Stimulated activated CD8-positive, alpha-beta memory T cell treated with anti-CD3 and anti-CD28 coated beads, Interleukin-4, amount 100 ng/mL, for 24 hours (primary cell): Measurements from ENCODE around the gene RCVRN.

Experiments
- DNase-seq: peaks from one replicate; pipeline ENCODE4 v3.0.0-alpha.2; 2020; ENCODE audit warnings: low read depth

Gene RCVRN

DNA sequence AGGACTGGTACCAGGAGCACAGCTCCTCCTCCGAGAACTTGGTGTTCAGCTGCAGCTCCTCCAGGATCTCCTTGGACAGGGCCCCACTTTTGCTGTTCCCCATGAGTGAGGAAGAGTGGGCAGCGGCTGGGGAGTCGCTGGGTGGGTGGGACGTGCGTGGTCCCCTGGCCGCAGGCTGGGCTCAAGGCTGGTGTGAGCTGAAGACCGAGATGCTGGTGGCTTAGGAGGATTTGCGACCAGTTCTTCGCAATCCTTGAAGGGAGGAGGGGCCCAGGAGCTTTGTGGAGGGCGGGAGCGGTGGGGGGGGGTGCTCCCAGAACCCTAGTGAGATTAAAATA is at the start of gene RCVRN:
RCVRN (minus strand) TSS at position 194 of the 338 bp plus-strand sequence; CDS start at position 103, 91 bp downstream.
- no peak for DNase-seq

DNA sequence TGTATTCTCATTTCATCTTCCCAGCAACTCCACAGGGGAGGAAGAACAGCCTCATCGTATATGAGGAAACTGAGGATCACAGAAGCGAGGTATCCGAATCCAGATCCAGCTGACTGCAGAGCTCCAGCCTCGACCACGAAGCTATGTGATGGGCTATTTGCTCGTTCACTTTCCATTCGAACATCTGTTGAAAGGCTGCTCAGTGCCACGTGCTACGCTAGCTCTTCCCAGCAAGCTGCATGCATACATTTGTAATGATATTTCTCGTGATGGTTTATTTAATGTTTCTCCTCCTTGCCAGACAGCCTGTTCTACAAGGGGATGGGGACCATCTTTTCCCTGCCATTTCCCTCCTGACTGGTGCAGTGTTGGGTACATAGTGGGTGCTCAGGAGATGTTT is 48.4 kb upstream of the RCVRN start:
- DNase-seq = no peak

DNA sequence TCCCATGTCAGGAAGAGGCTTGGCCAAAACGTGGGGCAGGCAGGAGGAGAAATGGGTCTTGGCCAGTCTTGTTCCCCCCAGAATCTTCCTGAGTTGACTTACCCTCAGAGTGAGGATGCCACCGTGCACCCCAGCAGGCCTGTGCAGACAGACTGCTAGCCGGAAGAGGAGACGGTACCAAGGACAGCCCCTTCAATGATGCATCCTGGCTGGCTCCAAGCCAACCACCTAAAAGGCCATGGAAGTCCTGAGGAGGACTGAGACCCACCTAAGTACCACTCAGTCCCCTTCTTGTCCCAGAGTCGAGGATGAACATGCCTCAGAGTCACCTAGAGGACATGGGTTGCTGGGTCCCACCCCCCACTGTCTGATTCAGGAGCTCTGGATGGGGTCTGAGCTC is 46.7 kb upstream of the RCVRN start:
- DNase-seq = no peak

DNA sequence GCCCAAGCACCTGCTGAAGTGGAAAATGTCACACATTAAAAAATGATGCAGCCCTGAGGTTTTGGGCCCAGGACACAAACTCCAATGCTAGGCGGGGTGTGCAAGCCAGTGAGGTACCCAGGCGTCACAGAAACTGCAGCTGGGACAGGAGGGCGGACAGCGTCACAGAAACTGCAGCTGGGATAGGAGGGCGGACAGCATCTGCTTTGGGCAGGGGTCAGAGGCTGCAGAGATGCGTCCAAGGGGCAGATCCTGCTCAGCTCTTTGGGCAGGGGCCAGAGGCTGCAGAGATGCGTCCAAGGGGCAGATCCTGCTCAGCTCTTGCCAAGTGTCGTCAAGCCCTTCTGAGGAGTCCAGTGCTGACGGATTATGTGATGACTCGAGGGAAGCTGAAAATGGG is 43.9 kb upstream of the RCVRN start:
- no peak for DNase-seq

DNA sequence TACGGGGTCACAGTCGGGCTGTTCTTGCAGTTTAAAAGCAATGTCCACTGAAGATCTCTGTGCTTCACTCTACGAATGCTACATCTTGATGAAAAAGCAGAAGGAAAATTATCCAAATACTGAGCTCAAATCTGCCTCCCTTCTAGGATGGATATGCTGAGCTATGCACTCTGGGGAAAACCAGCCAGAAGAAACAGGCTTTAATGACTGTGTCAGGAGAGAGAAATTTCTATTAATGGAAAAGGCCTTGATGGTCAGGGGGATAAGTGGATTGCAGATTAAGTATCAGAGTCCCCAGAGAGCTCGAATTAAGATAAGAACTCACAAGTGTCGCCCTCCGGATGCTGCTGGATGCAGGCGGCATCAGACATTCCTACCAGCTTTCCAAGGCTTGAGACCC is 39.6 kb upstream of the RCVRN start:
- DNase-seq = no peak

DNA sequence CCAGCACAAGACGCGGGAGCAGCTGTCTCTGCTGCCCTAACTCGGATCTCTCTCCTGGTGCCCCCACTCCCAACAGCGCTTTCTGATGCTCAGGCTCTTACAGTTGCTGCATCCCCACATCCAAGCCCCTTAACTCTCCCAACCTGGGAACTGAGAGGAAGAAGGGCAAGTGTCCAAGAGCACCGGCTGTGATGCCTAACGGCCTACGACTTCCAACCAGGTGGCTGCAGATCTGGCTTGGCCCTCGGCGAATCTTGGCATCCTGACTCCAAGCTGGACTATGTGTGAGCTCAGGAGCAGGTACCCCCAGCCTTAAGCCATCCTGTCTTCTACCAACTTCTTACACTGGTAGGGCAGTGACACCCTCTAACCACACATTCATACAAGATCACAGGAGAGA is 38.3 kb upstream of the RCVRN start:
- DNase-seq = no peak

DNA sequence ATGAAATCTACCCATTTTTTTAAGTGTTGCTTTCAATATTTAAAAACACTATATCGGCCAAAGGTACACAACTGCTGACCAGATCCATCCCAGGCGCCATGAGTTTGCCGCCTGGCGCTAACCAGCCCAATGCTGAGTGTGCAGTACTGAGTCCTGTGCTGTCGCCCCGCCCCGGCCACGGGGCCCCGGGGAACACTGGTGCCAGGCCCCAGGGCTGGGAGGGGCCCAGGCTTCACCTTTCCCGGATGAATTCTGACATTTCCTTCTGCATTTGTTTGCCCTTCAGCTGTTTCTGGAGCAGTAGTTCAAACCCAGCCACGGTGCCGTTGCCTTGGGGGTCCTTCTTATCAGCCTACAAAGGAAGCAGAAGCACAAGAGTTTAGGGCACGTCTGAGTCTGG is 37.8 kb upstream of the RCVRN start:
- DNase-seq = no peak

DNA sequence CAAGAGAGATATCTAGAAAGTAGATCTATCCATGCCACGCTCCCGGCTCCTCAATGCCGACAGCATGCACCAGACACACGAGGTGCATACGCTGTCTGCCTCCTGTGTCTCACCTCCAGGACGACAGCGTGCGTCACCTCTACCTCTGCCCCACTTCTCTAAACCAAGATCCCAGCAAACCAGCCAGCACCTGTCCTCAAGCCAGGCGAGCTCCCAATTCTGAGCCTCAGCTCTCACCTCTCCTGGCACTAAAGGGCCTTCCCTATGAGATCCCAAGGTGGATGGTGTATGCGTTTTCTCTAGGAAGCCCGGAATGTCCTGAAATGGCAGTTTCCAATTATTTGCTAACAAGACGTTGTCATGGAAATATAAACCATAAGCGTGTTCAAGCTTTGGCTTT is 36.2 kb upstream of the RCVRN start:
- no peak for DNase-seq

DNA sequence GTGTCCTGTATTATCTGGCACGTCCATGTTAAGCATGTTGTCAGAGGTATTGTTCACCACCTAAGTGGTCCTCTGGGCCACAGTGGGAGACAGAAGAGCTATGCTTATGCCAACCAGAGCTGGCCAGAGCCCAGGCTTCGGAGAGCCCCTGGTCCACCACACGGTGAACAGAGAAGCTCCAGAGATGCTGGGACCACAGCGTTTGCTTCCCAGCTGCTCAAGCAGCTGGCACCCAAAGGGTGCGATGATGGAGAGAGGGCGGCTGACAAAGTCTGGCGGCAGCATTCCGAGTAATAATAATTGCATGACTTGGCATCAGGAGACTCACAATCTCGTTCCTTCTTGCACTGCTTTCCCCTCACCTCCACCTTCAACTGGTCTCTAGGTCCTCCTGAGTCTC is 35.8 kb upstream of the RCVRN start:
- DNase-seq = no peak

DNA sequence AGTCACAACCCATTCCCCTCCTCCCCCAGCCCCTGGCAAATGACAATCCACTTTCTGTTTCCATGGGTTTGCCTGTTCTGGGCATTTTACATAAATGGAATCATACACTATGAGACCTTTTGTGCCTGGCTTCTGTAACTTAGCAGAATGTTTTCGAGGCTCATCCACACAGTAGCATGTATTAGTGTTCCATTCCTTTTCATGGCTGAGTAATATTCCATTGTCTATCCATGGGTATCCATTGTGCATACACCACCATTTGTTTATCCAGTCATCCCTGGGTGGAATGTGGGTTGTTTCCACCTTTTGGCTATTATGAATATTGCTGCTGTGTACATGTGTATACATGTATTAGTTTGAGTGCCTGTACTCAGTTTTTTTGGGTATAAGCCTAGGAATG is 33.7 kb upstream of the RCVRN start:
- no peak for DNase-seq

DNA sequence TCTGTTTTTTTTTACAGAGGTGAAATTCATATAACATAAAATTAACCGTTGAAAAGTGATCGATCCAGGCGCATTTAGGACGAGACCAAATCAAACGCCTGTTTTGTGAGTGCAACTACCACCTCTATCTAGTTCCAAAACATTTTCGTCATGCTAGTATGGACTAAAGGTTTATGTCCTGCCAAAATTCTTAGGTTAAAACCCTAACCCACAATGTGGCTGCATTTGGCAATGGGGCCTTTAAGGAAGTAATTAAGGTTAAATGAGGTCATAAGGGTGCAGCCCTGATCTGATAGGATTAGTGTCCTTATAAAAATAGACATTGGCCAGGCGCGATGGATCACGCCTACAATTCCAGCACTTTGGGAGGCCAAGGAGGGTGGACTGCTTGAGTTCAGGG is 32.8 kb upstream of the RCVRN start:
- DNase-seq = no peak

DNA sequence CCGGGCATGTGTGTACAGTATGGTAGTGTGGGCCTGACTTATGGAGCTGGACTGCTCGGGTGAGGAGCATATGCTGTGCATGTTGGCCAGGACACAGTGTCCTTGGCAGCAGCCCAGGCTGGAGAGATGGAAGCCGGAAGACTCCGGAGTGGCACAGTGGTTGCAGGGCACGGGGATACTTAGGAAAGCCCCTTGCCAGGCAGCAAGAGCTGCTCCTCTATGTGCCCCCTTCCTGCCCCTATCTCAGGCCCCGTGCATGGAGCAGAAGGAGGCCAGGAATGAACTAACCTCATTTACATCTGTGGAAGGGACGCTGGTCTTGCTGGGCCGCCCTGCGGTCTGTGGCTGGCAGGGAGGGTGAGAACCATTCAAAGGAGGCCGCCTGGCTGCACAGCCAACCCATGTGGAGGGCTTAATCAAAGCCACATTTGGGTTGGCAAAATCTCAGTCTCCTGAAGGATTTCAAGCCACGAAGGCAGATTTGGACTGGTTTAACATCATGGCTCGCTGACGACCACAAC is 32.2 kb upstream of the RCVRN start:
- DNase-seq = no peak

DNA sequence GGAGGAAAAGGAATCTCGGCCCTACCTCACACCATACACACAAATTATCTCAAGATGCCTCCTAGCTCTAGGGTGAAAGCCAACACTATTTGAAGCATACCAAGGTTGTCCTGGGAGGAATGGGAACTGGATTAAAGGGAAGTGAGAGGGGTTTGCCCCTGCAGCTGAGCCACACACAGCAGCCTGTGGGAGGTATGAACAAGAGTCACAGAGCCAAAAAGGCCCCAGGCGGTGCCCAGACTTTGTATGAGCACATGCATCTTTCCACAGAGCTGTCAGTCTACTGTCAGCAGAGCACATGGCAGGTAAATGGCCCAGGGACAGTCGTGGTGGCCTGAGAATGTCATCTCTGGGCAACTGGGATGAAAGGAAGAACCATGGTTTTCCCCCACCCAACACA is 31.0 kb upstream of the RCVRN start:
- DNase-seq = no peak

DNA sequence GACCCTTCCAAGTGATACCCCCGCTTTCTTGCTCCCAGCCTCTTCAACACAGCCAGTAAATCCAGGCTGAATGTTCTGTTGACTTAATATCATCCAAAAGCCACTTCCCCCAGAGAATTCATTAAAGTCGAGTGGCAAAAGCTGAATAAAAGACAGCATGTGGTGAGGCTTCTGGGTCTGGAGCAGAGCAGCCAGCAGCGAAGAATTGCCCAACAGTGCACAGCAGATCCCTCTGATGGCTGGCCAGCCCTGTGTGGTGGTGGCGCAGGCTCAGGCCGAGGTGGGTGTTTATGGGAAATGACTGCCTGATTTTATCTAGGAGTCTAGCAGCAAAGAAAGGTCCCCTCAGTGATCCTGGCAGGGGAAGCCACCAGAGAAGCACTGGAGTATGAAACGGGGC is 30.3 kb upstream of the RCVRN start:
- no peak for DNase-seq

DNA sequence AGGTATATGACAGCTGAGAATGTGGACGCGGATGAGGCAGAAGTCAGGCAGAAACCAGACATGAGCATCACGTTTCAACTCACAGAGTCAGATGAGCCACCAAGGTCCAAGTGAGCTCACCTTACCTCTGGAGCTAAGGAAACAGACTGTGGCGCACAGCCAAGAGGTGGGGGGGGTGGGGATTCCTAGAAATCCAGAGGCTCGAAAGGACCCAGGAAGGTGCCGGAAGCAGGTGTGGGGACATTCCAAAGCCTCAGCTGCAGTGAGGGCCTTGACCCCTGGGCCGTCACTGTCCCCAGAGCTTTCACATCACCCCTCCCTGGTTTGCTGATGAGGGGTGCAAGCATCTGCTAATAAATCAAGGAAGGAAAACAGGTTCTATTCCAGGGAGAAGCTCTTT is 29.3 kb upstream of the RCVRN start:
- no peak for DNase-seq

DNA sequence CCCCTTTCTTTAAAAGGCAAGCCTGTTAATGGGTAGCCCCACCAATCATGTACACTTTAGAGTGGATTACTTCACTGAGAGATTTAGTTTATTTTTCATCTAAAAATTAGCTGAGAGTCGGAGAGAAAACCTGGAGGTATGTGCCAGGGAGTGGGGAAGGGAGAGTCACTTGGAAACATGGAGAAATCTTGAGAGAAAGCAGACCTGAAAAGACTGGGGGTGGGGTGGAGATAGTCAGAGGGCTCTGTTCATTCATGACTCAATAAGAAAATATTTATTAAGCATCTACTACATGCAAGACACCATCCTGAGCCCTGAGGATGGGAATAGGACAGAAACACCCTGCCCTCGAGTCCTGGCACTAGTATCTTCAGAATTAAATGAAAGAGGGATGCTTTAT is 27.4 kb upstream of the RCVRN start:
- no peak for DNase-seq

DNA sequence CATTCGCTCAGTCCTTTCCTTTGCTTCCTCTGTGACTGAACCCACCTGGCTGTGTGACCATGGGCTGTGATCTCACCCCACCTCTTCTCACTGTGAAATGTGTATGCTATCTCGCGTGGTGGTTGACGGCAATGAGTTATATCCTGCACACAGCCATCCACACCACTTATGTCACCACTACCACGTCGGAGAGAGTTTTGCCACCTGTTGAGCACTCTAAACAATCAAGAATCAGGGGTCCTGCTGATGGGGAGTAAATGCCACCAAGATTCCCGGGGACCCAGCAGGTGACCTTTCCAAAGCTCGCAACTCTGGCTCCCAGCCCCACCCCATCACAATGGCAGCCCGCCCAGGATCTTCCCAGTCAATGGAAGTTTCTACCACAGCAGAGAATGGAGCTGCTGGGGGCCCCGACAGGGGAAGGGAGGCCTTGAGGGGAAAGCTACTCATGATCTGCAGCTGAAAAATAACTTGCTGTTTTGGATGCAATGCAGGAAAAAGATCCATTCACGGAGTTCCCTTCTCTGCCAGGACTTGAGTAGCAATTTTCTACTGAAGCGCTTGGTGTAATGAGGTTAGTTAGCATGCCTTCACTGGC is 26.2 kb upstream of the RCVRN start:
- DNase-seq = no peak

DNA sequence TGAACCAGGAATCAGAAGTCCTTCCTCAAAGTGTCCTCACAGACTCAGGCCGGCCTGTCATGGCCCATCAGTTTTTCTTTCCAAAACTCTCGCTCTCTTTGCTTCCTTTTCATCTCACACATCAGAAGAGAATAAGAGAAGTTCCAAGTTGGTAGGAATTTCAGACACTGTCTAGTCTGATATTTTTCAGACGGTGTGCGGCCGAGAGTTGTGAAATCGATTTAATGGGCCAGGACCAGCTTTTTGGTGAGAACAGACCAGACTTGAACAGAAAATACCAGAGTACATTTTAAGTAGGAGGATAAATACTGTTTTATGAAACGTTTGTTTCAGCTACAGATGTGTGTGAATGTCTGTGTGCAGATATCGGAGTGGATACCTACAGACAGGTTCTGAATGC is 24.8 kb upstream of the RCVRN start:
- DNase-seq = no peak

DNA sequence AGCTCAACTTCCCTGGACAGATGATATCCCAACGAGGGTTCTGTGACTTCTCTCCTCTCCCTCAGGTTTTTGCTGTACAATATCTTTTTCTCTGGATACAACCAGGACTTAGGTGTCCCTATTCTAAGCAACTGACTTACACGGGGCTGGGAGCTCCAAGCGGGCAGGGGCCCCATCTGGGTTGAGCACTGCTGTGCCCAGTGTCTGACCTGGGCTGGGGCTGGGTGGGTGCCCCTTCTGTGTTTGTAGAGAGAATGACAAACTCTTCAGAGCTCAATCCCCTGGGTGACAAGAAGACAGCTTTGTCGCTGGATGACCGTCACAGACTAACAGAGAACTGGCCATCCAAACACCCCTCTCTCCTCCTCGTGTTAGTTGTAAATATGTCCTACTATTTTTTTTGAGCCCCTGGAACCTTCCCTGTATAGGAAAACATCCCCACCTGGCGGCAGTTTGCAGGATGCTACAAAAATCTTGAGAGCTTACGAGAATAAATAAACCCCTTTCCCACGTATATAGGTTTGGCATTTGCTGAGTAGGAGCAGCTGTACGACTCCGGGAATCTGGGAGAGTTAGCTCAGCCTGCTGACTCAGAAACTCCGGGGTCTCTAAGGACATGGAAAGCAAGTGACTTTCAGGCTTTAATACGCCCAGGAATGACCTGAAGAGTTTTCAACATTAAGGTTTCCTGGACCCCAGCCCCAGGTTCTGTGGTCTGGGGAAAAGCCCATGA is 23.7 kb upstream of the RCVRN start:
- DNase-seq = no peak

DNA sequence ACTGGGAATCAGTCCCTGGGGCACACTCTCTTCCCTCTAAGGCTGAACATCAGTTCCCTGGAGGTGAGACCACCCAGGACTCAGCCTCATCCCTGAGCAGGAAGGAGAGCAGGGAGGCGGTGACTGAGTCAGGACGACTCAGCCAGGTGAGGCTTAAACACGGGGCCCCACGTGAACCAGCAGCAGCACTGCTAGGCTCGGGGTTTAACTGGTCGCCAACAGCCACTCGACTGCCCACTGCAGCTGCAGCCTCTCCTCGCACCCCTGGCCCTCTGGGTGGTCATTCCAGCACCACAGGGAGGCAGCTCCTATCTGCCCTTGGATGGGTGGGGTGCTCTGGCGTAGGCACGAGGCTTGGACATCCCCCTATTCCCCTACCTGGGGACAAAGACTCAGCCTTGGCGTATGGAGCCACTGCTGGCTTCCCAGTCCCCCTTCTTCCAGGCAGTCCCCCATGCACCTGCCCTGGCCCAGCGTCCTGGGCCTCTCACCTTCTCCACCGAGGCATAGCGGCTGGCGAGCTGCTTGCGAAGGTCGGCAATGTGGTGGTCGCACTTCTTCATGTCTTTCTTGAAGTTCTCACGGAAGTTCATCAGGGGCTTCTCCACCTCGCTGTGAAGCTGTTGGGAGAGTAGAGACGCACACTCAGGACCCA is 21.2 kb upstream of the RCVRN start:
- no peak for DNase-seq

DNA sequence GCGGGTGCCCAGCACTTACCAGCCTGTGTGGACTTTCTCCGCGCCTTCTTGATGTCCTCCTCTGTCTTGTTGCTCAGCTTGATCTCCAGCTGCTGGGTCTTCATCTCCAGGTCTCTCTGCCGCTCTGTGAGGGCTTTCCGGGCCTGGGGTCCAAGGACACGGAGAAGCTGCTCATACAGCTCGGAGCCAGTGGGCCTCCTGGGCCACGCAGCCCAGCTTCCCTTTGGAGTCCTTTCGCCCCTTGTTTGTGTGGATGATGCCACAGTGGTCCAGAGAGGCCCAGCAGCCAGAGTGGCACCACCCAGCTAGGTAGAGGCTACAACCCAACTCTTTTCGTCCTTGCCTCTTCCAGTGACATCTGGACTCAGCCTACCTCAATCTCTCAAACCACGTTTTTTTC is 20.4 kb upstream of the RCVRN start:
- no peak for DNase-seq

DNA sequence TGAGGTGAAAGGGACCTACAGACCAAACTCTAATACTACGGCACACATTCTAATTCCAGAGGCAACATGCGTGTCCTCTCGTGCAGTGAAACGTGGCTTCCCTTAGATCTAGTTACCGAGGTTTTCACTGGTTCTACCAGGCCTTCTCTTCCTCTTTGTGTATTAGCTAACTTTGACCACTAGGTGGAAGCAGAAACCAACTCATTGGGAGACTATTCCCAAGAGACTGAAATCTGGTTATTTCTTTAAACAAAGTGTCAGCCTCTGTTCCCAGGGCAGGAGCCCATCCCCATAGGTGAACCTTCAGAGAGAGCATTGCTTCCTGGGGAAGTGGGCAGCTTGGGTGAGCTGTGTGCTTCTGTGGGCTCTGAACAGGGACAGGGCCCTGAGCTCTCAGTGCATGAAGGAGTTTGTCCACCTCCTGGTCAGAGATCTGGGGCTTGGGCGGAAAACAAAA is 19.7 kb upstream of the RCVRN start:
- no peak for DNase-seq

DNA sequence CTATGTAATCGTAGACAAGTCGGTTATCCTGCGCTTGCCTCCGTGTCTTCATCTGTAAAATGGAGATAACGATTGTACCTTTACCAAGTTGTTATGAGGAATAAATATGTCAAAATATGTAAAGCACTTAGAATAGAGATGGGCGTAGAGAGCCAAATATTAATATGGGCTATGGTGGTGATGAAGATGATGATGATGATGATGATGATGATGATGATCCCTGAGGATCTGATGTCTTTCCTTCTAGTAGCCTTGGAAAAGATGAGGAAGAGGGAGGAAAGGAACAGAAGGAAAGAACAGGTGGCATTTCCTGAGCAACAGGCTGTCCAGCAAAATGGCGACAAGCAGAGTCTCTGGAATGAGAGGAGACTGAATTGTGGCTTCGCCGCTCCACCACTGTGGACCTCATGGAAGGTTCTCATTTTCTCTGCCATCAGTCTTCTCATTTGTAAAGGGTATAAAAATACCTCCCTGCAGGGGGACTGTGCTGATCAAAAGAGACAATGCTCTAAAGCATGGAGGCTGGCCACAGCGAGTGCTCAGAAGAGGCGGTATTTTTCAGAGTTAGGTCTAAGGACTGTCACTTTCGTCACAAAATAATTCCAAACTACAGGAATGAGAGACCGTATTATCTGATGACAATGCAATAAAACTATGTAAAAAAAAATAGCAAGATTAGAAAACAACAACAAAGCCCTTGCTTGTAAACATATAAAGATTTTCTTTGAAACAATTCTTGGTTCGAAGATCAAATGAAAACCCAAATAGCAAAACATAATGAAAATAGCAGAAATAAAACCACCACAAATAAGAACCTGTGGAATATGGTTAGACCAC is 17.2 kb upstream of the RCVRN start:
- no peak for DNase-seq
